Heart left ventricle (tissue), 16 donors: ENCODE data around the gene CORO6. TPM values are rescaled to one million over a fixed set of nuclear protein-coding genes. Genes with fewer than 3 reads are reported as not detected.

Source experiments
- ATAC-seq, 4 donors: fragments of 200-7000 bp; cut with Tn5 transposase; one replicate each; pipeline ENCODE4 v1.9.1; 2020 to 2022; ENCODE audit warnings: moderate library complexity in 4 of 4, mild to moderate bottlenecking in 3 of 4, moderate number of reproducible peaks in 1 of 4
- DNase-seq, 5 donors: peaks; one replicate each; pipeline ENCODE4 v3.0.0-alpha.2; 2020
- H3K27ac ChIP-seq, 12 donors: fragments of 200-600 bp; sonication (generic) in 4 of 12; one replicate each; pipeline versions ENCODE4 v1.5.0 to v1.8.0; 2016 to 2022; ENCODE audit warnings: mild to moderate bottlenecking in 2 of 12
- H3K27me3 ChIP-seq, 9 donors: fragments of 200-600 bp; sonication (generic) in 2 of 9; one replicate each; pipeline versions ENCODE4 v1.5.1 to v1.8.0; 2016 to 2022; ENCODE audit warnings: mild to moderate bottlenecking in 3 of 9
- H3K36me3 ChIP-seq, 9 donors: fragments of 200-600 bp; sonication (generic) in 2 of 9; one replicate each; pipeline versions ENCODE4 v1.5.0 to v1.8.0; 2018 to 2022; ENCODE audit warnings: mild to moderate bottlenecking in 2 of 9
- H3K4me1 ChIP-seq, 12 donors: fragments of 200-600 bp; sonication (generic) in 4 of 12; one replicate each; pipeline versions ENCODE4 v1.5.0 to v1.8.0; 2016 to 2022; ENCODE audit warnings: mild to moderate bottlenecking in 3 of 12
- H3K4me3 ChIP-seq, 12 donors: fragments of 200-600 bp; sonication (generic) in 4 of 12; one replicate each; pipeline versions ENCODE4 v1.5.0 to v1.8.0; 2017 to 2022; ENCODE audit warnings: mild to moderate bottlenecking in 9 of 12, moderate library complexity in 4 of 12
- H3K9me3 ChIP-seq, 12 donors: fragments of 200-600 bp; sonication (generic) in 4 of 12; one replicate each; pipeline versions ENCODE4 v1.5.0 to v1.8.0; 2016 to 2022; ENCODE audit warnings: mild to moderate bottlenecking in 1 of 12
- POLR2A ChIP-seq, 2 donors: fragments of 450-650 bp; IDR thresholded peaks; one replicate each; pipeline ENCODE4 v1.6.1; 2017; ENCODE audit warnings: antibody characterized with exemption in 2 of 2, mild to moderate bottlenecking in 2 of 2, moderate library complexity in 2 of 2
- WGBS, 4 donors: extraction: QIAGEN DNeasy Blood & Tissue Kit in 2 of 4; methylation state at CpG; one replicate each; pipeline versions ENCODE4 v1.1.5 to v1.1.7; 2013 to 2018; 5-methylcytosine and 5-hydroxymethylcytosine counted together
- intact Hi-C, 10 donors: fragments of 100-400 bp; cut with DNase I; formaldehyde crosslinking; loops; one replicate each; pipeline versions ENCODE4 v1.11.1 to v1.14.2; 2022
- polyA plus RNA-seq, 2 donors: library from polyadenylated mRNA; stranded (reverse); fragments of 200-250 nt; gene quantifications; one replicate each; pipeline ENCODE4 v1.2.3, GENCODE V29; 2013
- total RNA-seq, 9 donors: library from RNA; depleted of rRNA in 2 of 9; stranded (reverse); fragments of >200 nt in 2 of 9; fragmentation: NEBNext Ultra II Directional in 3 of 9; extraction: Animal tissue kit (Norgen Biotek cat#: 25700) in 3 of 9; gene quantifications; one replicate each; pipeline versions ENCODE4 v1.1.0 to v1.2.4, GENCODE V29; 2016 to 2023
- TF ChIP-seq, protein P1 (sequence below), 12 donors: fragments of 200-600 bp; sonication (generic) in 4 of 12; IDR thresholded peaks; one replicate each; pipeline versions ENCODE4 v1.5.0 to v1.8.0; 2018 to 2022; ENCODE audit warnings: antibody characterized with exemption in 12 of 12, mild to moderate bottlenecking in 5 of 12
- donor health status: ischemic (EF 13 %, LVEDD 7.1; RV severe dilation, severe dysfunction).
- donor health status: healthy with polysubstance abuse.
- donor health status: DM: no; HTN: yes; CAD: no.
- donor health status: DM: no; HTN: no; CAD: no.
- donor health status: ischemic (EF 25% LVEDD 6.9; RV normal size, moderate dysfunction).
- donor health status: ischemic (EF 25% LVEDD 5.7; RV mildly dilated, moderate dysfunction).
- donor health status: healthy.
- donor health status: DM: yes; HTN: yes; CAD: no.
- donor health status: ischemic (EF 35%, LVEDD 5.7; RV mildly dilated, moderate dysfunction).
- donor health status: nonischemic (EF 11% LVEDD 7.7; RV severe dilation, severe dysfunction).
- donor health status: DM: yes; HTN: yes; CAD: no.
- donor health status: PGD.
- donor health status: ischemic (EF 29% LVEDD 5.4; RV normal size, mild dysfunction).
- donor health status: nonischemic (EF 23%, LVEDD 6.1; RV moderate dilation, normal function).

The CORO6 gene
- total and polyA plus RNA-seq, 11 donors = 50.7 to 115 (median 95.5) TPM

DNA sequence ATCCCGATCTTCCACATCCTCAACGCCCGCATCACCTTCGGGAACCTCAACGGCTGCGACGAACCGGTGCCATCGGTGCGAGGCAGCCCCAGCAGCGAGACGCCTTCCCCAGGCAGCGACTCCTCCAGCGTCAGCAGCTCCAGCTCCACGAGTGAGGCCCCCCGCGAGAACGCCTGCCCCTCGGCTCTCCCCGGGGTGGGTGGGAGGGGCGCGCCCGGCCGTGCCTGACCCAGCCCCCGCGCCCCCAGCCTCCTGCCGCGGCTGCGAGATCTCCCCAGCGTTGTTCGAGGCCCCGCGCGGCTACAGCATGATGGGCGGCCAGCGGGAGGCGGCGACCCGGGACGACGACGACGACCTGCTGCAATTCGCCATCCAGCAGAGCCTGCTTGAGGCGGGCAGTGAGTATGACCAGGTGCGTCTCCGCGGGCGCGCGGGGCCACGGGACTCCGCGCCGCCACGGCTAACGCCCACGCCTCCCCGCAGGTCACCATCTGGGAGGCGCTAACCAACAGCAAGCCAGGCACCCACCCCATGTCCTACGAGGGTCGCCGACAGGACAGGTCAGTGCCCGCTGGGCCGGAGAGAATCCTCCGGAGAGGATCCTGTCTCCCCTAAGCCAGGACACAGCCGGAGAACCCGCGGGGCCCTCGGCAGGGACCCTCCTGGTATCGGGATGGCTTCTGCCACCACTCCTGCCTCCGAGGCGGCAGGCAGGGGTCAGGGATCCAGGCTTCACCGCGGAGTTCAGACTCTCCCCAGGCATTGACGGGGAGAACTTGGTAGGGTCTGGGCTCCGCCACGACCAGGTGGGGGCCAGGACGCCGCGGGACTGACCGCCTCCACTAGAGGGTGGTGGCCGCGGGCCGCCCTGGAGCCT is 10.1 kb downstream of the CORO6 start:
- Histone ChIP-seq H3K36me3 (peaks cover 0 to 10% (median 0%) of the 10 kb centered on the region in 9 donors), H3K4me3 (peak overlapping the region in 10 of 12 donors; percentile 17 to 53 (median 44)), H3K27ac (peak overlapping the region in 6 of 12 donors; percentile 12 to 58 (median 36)), H3K4me1 (peaks cover 3 to 51% (median 38%) of the 10 kb centered on the region in 12 donors), H3K9me3 (no peaks in the 10 kb centered on the region), H3K27me3 (no peaks in the 10 kb centered on the region)
- TF ChIP-seq POLR2A (IDR thresholded peaks at IDR 0.05) = no peak
- TF ChIP-seq, protein P1, sequence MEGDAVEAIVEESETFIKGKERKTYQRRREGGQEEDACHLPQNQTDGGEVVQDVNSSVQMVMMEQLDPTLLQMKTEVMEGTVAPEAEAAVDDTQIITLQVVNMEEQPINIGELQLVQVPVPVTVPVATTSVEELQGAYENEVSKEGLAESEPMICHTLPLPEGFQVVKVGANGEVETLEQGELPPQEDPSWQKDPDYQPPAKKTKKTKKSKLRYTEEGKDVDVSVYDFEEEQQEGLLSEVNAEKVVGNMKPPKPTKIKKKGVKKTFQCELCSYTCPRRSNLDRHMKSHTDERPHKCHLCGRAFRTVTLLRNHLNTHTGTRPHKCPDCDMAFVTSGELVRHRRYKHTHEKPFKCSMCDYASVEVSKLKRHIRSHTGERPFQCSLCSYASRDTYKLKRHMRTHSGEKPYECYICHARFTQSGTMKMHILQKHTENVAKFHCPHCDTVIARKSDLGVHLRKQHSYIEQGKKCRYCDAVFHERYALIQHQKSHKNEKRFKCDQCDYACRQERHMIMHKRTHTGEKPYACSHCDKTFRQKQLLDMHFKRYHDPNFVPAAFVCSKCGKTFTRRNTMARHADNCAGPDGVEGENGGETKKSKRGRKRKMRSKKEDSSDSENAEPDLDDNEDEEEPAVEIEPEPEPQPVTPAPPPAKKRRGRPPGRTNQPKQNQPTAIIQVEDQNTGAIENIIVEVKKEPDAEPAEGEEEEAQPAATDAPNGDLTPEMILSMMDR (IDR thresholded peaks at IDR 0.05) = no peak
- DNase-seq (peak in 1 of 5 donors; percentile 65), ATAC-seq (peak in 2 of 4 donors; percentile 16 to 19)
- 40 to 65% (median 56%) methylated on average over 24 to 85 of the region's 85 CpGs for WGBS, 4 donors
- intact Hi-C loops = loop anchor here in 1 of 10 donors (5.0 kb wide), 1 partner anchor 35 kb away; no protein-coding TSS in a partner anchor

DNA sequence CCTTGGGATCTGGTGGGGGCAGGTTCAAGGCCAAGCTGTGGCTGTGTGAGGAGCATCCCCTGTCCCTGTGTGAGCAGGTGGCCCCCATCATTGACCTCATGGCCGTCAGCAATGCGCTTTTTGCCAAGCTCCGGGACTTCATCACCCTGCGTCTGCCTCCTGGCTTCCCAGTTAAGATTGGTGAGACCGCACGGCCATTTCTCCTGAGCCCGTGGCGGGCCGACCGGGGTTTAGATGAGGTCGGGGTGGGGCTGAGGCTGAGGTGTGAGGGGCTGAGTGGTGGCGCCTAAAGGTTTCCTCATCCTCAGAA is 10.7 kb downstream of the CORO6 start:
- Histone ChIP-seq H3K4me3 (no peak overlapping the region), H3K9me3 (no peaks in the 10 kb centered on the region), H3K4me1 (peaks cover 3 to 45% (median 32%) of the 10 kb centered on the region in 12 donors), H3K36me3 (peaks cover 0 to 10% (median 0%) of the 10 kb centered on the region in 9 donors), H3K27me3 (no peaks in the 10 kb centered on the region), H3K27ac (no peak overlapping the region)
- DNase-seq = peak in 1 of 5 donors; percentile 51
- ATAC-seq = no peak
- TF ChIP-seq, protein P1 (IDR thresholded peaks at IDR 0.05) = no peak
- TF ChIP-seq POLR2A (IDR thresholded peaks at IDR 0.05) = no peak
- intact Hi-C loops = loop anchor here in 1 of 10 donors (5.0 kb wide), 1 partner anchor 35 kb away; no protein-coding TSS in a partner anchor
- WGBS, 4 donors = 92 to 93% (median 93%) methylated on average over 5 to 12 of the region's 12 CpGs

DNA sequence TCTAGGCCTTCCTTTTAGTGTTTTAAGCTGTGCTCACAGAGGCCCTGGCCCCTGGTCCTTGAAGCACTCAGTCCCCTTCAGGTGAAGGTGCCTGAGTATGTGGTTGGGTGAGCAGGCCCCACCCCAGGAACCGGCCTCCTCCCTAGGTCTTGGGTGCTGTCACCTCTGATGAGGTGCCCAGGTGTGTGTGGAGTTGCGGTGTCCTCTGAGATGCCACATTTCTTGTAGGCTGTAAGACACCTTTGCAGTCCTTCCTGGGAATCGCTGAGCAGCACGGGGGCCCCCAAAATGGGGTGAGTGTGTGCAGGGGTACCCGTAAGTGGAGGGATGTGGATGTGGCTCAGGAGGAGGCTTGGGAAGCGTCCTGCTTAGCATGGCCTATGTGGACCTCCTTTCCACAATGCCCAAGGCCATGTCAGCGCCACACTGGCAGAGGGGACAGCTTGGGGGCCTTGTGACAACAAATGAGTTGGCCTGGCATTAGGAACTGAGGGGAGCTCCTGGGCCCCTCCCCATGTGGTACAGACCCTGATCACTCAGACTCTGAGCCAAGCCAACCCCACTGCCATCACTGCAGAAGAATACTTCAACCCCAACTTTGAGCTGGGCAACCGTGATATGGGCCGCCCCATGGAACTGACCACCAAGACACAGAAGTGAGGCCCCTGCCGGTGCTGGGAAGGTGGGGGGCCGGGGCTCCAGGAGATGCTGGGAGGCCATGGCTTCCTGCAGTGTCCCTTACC is 11.2 kb downstream of the CORO6 start:
- DNase-seq (peak in 1 of 5 donors; percentile 46), ATAC-seq (no peak)
- intact Hi-C loops = loop anchor here in 2 of 10 donors (2.0 to 5.0 kb wide), 2 partner anchors 33 to 34 kb away; no protein-coding TSS in a partner anchor
- Histone ChIP-seq H3K9me3 (no peaks in the 10 kb centered on the region), H3K27ac (no peak overlapping the region), H3K36me3 (peaks cover 0 to 10% (median 0%) of the 10 kb centered on the region in 9 donors), H3K27me3 (no peaks in the 10 kb centered on the region), H3K4me1 (peaks cover 3 to 40% (median 28%) of the 10 kb centered on the region in 12 donors), H3K4me3 (no peak overlapping the region)
- WGBS, 4 donors = 95 to 97% (median 96%) methylated on average over 10 to 11 of the region's 11 CpGs
- TF ChIP-seq, protein P1 (IDR thresholded peaks at IDR 0.05) = no peak
- TF ChIP-seq POLR2A (IDR thresholded peaks at IDR 0.05) = no peak
